SK-N-SH (cell line): ENCODE measurements around the gene PFDN1.

Experiments used
- CHD2 ChIP-seq: fragments of 150-350 bp; IDR thresholded peaks from 2 replicates; pipeline ENCODE4 v1.6.1; 2018; ENCODE audit warnings: low read length; ENCODE audit not compliant: partially characterized antibody
- EZH2phosphoT487 ChIP-seq: fragments of 200-600 bp; sonication (generic); IDR thresholded peaks from 2 replicates; pipeline ENCODE4 v1.6.1; 2017; ENCODE audit warnings: low read depth, mixed run types, mild to moderate bottlenecking, antibody characterized with exemption, moderate library complexity, borderline replicate concordance
- GABPA ChIP-seq: IDR thresholded peaks from 2 replicates; pipeline ENCODE4 v1.4.0; 2012; ENCODE audit warnings: low read depth, mild to moderate bottlenecking
- GATA2 ChIP-seq: sonication (generic); formaldehyde crosslinking; IDR thresholded peaks from 2 replicates; pipeline ENCODE4 v1.5.0; 2020; ENCODE audit warnings: mild to moderate bottlenecking, missing genetic modification reagents
- POLR2AphosphoS5 ChIP-seq: IDR thresholded peaks from 2 replicates; pipeline ENCODE4 v1.6.1; 2012; ENCODE audit warnings: low read depth, low read length
- RAD21 ChIP-seq: IDR thresholded peaks from 2 replicates; pipeline ENCODE4 v1.6.1; 2012; ENCODE audit warnings: mild to moderate bottlenecking, low read length
- RXRA ChIP-seq: IDR thresholded peaks from 2 replicates; pipeline ENCODE4 v1.4.0; 2012; ENCODE audit warnings: low read depth, mild to moderate bottlenecking, borderline replicate concordance
- TAF1 ChIP-seq: IDR thresholded peaks from 2 replicates; pipeline ENCODE4 v1.6.1; 2012; ENCODE audit warnings: low read depth, mild to moderate bottlenecking, low read length, moderate library complexity, borderline replicate concordance
- TCF12 ChIP-seq: IDR thresholded peaks from 2 replicates; pipeline ENCODE4 v1.4.0; 2012
- TF ChIP-seq, protein P1 (sequence below): fragments of 200-600 bp; sonication (generic); IDR thresholded peaks from 2 replicates; pipeline ENCODE4 v1.6.1; 2017; ENCODE audit warnings: antibody characterized with exemption, mild to moderate bottlenecking, moderate library complexity
- TF ChIP-seq, protein P2 (sequence below): IDR thresholded peaks from 2 replicates; pipeline ENCODE4; 2012
- TF ChIP-seq, protein P3 (sequence below): IDR thresholded peaks from 2 replicates; pipeline ENCODE4 v1.6.1; 2012; ENCODE audit warnings: mild to moderate bottlenecking, low read depth, low read length, moderate library complexity
- TF ChIP-seq, protein P4 (sequence below): IDR thresholded peaks from 2 replicates; pipeline ENCODE4 v1.4.0; 2012; ENCODE audit warnings: low read depth

DNA sequence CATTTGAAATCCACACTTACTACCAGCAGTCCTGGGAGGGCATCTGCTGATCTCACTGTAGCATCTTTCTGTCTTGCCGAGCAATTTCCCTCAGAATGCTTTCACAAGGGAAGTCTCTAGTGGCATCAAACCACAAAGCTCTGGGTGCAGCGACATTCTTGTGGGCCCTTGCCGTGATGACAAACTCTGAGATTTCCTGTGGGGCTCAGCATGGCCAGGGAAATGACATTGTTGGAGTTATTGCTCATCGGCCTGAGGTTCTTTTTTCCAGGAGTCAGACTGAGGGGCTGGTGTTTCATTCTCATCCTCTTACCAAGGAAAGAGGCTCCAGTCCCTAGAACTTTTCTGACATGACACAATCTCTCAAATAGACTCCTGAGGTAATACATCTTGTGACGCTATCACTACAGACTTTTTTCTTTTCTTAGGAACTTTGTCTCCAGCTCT lies 51.4 kb downstream of the PFDN1 start:
- TF ChIP-seq, protein P1, sequence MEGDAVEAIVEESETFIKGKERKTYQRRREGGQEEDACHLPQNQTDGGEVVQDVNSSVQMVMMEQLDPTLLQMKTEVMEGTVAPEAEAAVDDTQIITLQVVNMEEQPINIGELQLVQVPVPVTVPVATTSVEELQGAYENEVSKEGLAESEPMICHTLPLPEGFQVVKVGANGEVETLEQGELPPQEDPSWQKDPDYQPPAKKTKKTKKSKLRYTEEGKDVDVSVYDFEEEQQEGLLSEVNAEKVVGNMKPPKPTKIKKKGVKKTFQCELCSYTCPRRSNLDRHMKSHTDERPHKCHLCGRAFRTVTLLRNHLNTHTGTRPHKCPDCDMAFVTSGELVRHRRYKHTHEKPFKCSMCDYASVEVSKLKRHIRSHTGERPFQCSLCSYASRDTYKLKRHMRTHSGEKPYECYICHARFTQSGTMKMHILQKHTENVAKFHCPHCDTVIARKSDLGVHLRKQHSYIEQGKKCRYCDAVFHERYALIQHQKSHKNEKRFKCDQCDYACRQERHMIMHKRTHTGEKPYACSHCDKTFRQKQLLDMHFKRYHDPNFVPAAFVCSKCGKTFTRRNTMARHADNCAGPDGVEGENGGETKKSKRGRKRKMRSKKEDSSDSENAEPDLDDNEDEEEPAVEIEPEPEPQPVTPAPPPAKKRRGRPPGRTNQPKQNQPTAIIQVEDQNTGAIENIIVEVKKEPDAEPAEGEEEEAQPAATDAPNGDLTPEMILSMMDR: no peak
- TF ChIP-seq TAF1: no peak
- TF ChIP-seq, protein P2, sequence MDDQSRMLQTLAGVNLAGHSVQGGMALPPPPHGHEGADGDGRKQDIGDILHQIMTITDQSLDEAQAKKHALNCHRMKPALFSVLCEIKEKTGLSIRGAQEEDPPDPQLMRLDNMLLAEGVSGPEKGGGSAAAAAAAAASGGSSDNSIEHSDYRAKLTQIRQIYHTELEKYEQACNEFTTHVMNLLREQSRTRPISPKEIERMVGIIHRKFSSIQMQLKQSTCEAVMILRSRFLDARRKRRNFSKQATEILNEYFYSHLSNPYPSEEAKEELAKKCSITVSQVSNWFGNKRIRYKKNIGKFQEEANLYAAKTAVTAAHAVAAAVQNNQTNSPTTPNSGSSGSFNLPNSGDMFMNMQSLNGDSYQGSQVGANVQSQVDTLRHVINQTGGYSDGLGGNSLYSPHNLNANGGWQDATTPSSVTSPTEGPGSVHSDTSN: peak; percentile 76
- TF ChIP-seq TCF12: peak; percentile 82
- TF ChIP-seq CHD2: no peak
- no peak for TF ChIP-seq EZH2phosphoT487
- TF ChIP-seq RXRA: no peak; the same call in 1 of the 2 replicates
- TF ChIP-seq GABPA: no peak
- TF ChIP-seq, protein P3, sequence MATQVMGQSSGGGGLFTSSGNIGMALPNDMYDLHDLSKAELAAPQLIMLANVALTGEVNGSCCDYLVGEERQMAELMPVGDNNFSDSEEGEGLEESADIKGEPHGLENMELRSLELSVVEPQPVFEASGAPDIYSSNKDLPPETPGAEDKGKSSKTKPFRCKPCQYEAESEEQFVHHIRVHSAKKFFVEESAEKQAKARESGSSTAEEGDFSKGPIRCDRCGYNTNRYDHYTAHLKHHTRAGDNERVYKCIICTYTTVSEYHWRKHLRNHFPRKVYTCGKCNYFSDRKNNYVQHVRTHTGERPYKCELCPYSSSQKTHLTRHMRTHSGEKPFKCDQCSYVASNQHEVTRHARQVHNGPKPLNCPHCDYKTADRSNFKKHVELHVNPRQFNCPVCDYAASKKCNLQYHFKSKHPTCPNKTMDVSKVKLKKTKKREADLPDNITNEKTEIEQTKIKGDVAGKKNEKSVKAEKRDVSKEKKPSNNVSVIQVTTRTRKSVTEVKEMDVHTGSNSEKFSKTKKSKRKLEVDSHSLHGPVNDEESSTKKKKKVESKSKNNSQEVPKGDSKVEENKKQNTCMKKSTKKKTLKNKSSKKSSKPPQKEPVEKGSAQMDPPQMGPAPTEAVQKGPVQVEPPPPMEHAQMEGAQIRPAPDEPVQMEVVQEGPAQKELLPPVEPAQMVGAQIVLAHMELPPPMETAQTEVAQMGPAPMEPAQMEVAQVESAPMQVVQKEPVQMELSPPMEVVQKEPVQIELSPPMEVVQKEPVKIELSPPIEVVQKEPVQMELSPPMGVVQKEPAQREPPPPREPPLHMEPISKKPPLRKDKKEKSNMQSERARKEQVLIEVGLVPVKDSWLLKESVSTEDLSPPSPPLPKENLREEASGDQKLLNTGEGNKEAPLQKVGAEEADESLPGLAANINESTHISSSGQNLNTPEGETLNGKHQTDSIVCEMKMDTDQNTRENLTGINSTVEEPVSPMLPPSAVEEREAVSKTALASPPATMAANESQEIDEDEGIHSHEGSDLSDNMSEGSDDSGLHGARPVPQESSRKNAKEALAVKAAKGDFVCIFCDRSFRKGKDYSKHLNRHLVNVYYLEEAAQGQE: 0 out of 2 replicates have a peak, but pooled peaks have one; percentile 51
- no peak for TF ChIP-seq RAD21
- TF ChIP-seq, protein P4, sequence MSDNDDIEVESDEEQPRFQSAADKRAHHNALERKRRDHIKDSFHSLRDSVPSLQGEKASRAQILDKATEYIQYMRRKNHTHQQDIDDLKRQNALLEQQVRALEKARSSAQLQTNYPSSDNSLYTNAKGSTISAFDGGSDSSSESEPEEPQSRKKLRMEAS: 0 out of 2 replicates have a peak, but pooled peaks have one; percentile 34
- TF ChIP-seq POLR2AphosphoS5: no peak
- no peak for TF ChIP-seq GATA2 (CRISPR knock-in tag)
